BJ (cell line): Measurements from ENCODE around the gene JAML. TPM values are rescaled to one million over a fixed set of nuclear protein-coding genes. Genes with fewer than 3 reads are reported as not detected.

ENCODE experiments used
- CTCF ChIA-PET: fragments of 350-600 bp; formaldehyde crosslinking; extraction: SDS; loops from one replicate; lab custom pipeline; 2021; ENCODE audit warnings: antibody characterized with exemption, inconsistent platforms; lab: Yijun Ruan, JAX
- POLR2A ChIA-PET: fragments of 300-600 bp; sonication (Branson Sonifier 250); formaldehyde crosslinking; extraction: SDS; loops from one replicate; lab custom pipeline; 2021; ENCODE audit warnings: antibody characterized with exemption; lab: Charles Lee
- DNase-seq: peaks from one replicate; pipeline ENCODE4 v3.0.0-alpha.2; 2011; ENCODE audit warnings: low read depth
- H3K27me3 ChIP-seq: 2 replicates; pipeline ENCODE4 v1.6.0; 2011; ENCODE audit warnings: low read length; ENCODE audit not compliant: control insufficient read depth, insufficient read depth
- H3K36me3 ChIP-seq: 2 replicates; pipeline ENCODE4 v1.5.1; 2011; ENCODE audit warnings: low read length; ENCODE audit not compliant: control insufficient read depth, insufficient read depth
- H3K4me3 ChIP-seq: 2 replicates; pipeline ENCODE4 v1.5.1; 2011; ENCODE audit warnings: low read depth, mild to moderate bottlenecking, control low read depth, low read length
- CTCF ChIP-seq: IDR thresholded peaks from 2 replicates; pipeline ENCODE4 v1.5.1; 2011; ENCODE audit warnings: low read depth, mild to moderate bottlenecking, control low read depth, inconsistent platforms, low read length, moderate library complexity; ENCODE audit not compliant: insufficient read depth
- polyA plus RNA-seq: library from polyadenylated mRNA; depleted of rRNA; stranded (reverse); fragments of >200 nt; gene quantifications from 2 replicates; pipeline ENCODE4 v1.2.3, GENCODE V29; 2011

JAML gene
- polyA plus RNA-seq, 1 experiment = not detected

- POLR2A ChIA-PET = no interaction called here
Observed at GRCh38 chr11:118168751-118169150, 56.1 kb downstream of the JAML start.

GRCh38 chr11:118168316-118168715, 56.5 kb downstream of the JAML start:
- H3K4me3 ChIP-seq = no peak overlapping the region
- peaks cover 5% of the 10 kb centered on the region; the same call in 1 of the 2 replicates for H3K27me3 ChIP-seq
- ChIA-PET POLR2A (no interaction called here), CTCF (interaction anchor here (0.8 to 8.3 kb wide), 4 partner anchors 13 to 138 kb away, joined by 3 to 161 read pairs (median 3); no protein-coding TSS in a partner anchor)
- TF ChIP-seq CTCF = no peak
- no peak for DNase-seq
- no peaks in the 10 kb centered on the region for H3K36me3 ChIP-seq

More at GRCh38 chr11:118168751-118169150, 56.1 kb downstream of the JAML start:
- Histone ChIP-seq H3K27me3 (peaks cover 5% of the 10 kb centered on the region; the same call in 1 of the 2 replicates), H3K4me3 (no peak overlapping the region), H3K36me3 (no peaks in the 10 kb centered on the region)
- no peak for DNase-seq
- CTCF ChIA-PET = interaction anchor here (0.8 to 8.3 kb wide), 3 partner anchors 13 to 137 kb away, joined by 3 to 161 read pairs (median 3); no protein-coding TSS in a partner anchor
- TF ChIP-seq CTCF = no peak

GRCh38 chr11:118167906-118168305, 56.9 kb downstream of the JAML start:
- ChIA-PET CTCF (interaction anchor here (0.6 to 8.3 kb wide), 3 partner anchors 23 to 314 kb away, joined by 3 to 161 read pairs (median 3); no protein-coding TSS in a partner anchor), POLR2A (no interaction called here)
- no peak for DNase-seq
- Histone ChIP-seq H3K27me3 (peaks cover 5% of the 10 kb centered on the region; the same call in 1 of the 2 replicates), H3K4me3 (no peak overlapping the region), H3K36me3 (no peaks in the 10 kb centered on the region)
- TF ChIP-seq CTCF = no peak

GRCh38 chr11:118167253-118167652, 57.6 kb downstream of the JAML start:
- no peak overlapping the region for H3K4me3 ChIP-seq

More at GRCh38 chr11:118167253-118167652, 57.6 kb downstream of the JAML start:
- CTCF ChIA-PET = interaction anchor here (0.6 to 8.3 kb wide), 3 partner anchors 14 to 315 kb away, joined by 3 to 161 read pairs (median 4); no protein-coding TSS in a partner anchor
- no peak for TF ChIP-seq CTCF
- DNase-seq = no peak
- Histone ChIP-seq H3K27me3 (peaks cover 7% of the 10 kb centered on the region; the same call in 1 of the 2 replicates), H3K36me3 (no peaks in the 10 kb centered on the region)
- POLR2A ChIA-PET = no interaction called here
